HCT116 (cell line): ENCODE measurements around the gene FES.

Source experiments
- CEBPB ChIP-seq: IDR thresholded peaks from 2 replicates; pipeline ENCODE4 v1.6.1; 2012; ENCODE audit warnings: low read depth
- CTCF ChIP-seq, 3 experiments: fragments of 200-600 bp in 1 of 3; sonication (generic) in 1 of 3; IDR thresholded peaks in 2 of 3; conservative IDR thresholded peaks in 1 of 3; 2 replicates each; pipeline ENCODE4 v1.5.1; 2012 to 2017; ENCODE audit warnings: low read depth in 2 of 3, low read length in 2 of 3, antibody characterized with exemption in 1 of 3, borderline replicate concordance in 1 of 3, control low read depth in 1 of 3, mild to moderate bottlenecking in 1 of 3, mixed read lengths in 1 of 3, mixed run types in 1 of 3, moderate library complexity in 1 of 3; ENCODE audit not compliant: insufficient read depth in 1 of 3
- EZH2 ChIP-seq: fragments of 200-600 bp; sonication (generic); IDR thresholded peaks from 2 replicates; pipeline ENCODE4 v1.6.1; 2017; ENCODE audit warnings: antibody characterized with exemption, mixed run types
- TCF7L2 ChIP-seq: IDR thresholded peaks from 2 replicates; pipeline ENCODE4 v1.7.0; 2011; ENCODE audit warnings: borderline replicate concordance, inconsistent platforms; ENCODE audit not compliant: insufficient read depth, insufficient read length; ENCODE audit errors: extremely low read depth
- YY1 ChIP-seq: IDR thresholded peaks from 2 replicates; pipeline ENCODE4 v1.6.1; 2011; ENCODE audit warnings: low read length, low read depth, moderate library complexity, mild to moderate bottlenecking; ENCODE audit not compliant: insufficient replicate concordance; ENCODE audit errors: extremely low read depth

- TF ChIP-seq CEBPB: no peak
- no peak for TF ChIP-seq YY1
- no peak for TF ChIP-seq TCF7L2
- no peak for TF ChIP-seq CTCF (IDR thresholded peaks at IDR 0.05 in 2 of 3, conservative IDR thresholded peaks at IDR 0.05 in 1 of 3; ENCODE audit: borderline replicate concordance in 1 of 3, insufficient read depth in 1 of 3, low read depth in 2 of 3, low read length in 2 of 3)
- no peak for TF ChIP-seq EZH2
These were observed 37.6 kb downstream of the FES start for GRCh38 chr15:90921887-90922286.
